NB4 (cell line): ENCODE results near the gene SH3BP1.

Source experiments
- CTCF ChIP-seq: IDR thresholded peaks from one replicate; pipeline ENCODE4 v1.5.1; 2012; ENCODE audit warnings: low read depth, low read length
- MAX ChIP-seq: IDR thresholded peaks from 2 replicates; pipeline ENCODE4 v1.6.1; 2011; ENCODE audit warnings: low read depth, low read length
- MYC ChIP-seq: IDR thresholded peaks from 2 replicates; pipeline ENCODE4 v1.6.1; 2011; ENCODE audit warnings: low read depth, low read length
- POLR2A ChIP-seq: IDR thresholded peaks from 2 replicates; pipeline ENCODE4 v1.6.1; 2011; ENCODE audit warnings: mild to moderate bottlenecking; ENCODE audit not compliant: insufficient read length; ENCODE audit errors: extremely low read depth

GRCh38 chr22:37661160-37661924 lies 21.9 kb downstream of the SH3BP1 start:
- TF ChIP-seq CTCF (peak; percentile 30), POLR2A (no peak), MAX (no peak), MYC (no peak)
